Astrocyte (in vitro differentiated cells and primary cell): ENCODE measurements around the gene SEH1L.

Experiments used
- CTCF ChIP-seq: IDR thresholded peaks from 2 replicates; pipeline ENCODE4 v1.5.1; 2011; ENCODE audit warnings: low read depth, mild to moderate bottlenecking, inconsistent platforms, low read length, moderate library complexity; ENCODE audit not compliant: insufficient read depth
- EZH2 ChIP-seq: IDR thresholded peaks from 2 replicates; pipeline ENCODE4 v1.6.1; 2012; ENCODE audit warnings: mild to moderate bottlenecking, low read length, inconsistent platforms; ENCODE audit not compliant: insufficient read depth

GRCh38 chr18:13022644-13023043 lies 74.8 kb downstream of the SEH1L start:
- TF ChIP-seq CTCF (no peak), EZH2 (no peak)
